ENCODE results near the gene GKN2. TPM values are rescaled to one million over a fixed set of nuclear protein-coding genes. Genes with fewer than 3 reads are reported as not detected.

Gene GKN2
- total and polyA plus RNA-seq, 9 of the 15 experiments (the other 6 are each of a cell fraction or from before 2014, with no cell fraction given) = not detected

DNA sequence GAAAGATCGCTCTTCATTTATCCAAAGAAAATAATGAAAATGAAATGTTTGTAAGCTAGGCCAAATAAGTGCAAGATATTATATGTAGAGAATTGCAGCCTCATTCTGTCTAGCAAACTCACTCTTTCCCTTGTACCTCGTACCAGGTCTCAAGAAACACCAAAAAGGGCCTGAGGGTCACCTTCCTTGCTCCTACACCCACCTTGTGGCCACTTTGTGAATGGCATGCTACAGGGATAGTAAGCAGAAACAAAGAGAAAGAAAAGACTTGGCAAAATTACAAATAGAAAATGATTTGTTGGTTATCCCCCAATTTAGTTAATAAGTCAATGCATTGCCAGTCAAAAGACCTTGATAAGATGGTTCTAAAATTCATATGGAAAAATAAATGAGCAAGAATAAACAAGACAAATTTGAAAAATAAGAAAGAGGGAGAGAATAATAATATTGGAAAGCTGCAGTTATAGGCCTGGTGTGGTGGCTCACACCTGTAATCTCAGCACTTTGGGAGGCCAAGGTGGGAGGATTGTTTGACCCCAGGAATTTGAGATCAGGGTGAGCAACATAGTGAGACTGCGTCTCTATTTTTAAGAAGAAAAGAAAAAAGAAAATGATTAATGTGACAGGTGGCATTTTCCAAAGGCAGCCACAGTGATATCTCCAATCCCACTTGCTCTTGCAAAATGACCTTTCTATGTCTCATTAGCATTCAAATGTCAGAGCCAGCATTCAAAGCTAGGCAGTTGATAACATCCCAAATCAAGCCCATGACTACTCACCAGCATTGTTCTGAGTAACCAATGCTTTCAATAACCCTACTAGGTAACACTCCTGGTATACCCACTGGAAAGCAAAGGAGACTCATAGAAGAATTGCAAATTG lies 42.7 kb downstream of the GKN2 start (continued):
- TF ChIP-seq, protein P1, sequence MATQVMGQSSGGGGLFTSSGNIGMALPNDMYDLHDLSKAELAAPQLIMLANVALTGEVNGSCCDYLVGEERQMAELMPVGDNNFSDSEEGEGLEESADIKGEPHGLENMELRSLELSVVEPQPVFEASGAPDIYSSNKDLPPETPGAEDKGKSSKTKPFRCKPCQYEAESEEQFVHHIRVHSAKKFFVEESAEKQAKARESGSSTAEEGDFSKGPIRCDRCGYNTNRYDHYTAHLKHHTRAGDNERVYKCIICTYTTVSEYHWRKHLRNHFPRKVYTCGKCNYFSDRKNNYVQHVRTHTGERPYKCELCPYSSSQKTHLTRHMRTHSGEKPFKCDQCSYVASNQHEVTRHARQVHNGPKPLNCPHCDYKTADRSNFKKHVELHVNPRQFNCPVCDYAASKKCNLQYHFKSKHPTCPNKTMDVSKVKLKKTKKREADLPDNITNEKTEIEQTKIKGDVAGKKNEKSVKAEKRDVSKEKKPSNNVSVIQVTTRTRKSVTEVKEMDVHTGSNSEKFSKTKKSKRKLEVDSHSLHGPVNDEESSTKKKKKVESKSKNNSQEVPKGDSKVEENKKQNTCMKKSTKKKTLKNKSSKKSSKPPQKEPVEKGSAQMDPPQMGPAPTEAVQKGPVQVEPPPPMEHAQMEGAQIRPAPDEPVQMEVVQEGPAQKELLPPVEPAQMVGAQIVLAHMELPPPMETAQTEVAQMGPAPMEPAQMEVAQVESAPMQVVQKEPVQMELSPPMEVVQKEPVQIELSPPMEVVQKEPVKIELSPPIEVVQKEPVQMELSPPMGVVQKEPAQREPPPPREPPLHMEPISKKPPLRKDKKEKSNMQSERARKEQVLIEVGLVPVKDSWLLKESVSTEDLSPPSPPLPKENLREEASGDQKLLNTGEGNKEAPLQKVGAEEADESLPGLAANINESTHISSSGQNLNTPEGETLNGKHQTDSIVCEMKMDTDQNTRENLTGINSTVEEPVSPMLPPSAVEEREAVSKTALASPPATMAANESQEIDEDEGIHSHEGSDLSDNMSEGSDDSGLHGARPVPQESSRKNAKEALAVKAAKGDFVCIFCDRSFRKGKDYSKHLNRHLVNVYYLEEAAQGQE (IDR thresholded peaks at IDR 0.05; ENCODE audit: borderline replicate concordance) = peak; percentile 84
- TF ChIP-seq, protein P1 (CRISPR knock-in tag; IDR thresholded peaks at IDR 0.05; ENCODE audit: low read depth) = no peak
- TF ChIP-seq SMC3 (conservative IDR thresholded peaks at IDR 0.05; ENCODE audit: insufficient read depth, low read depth, low read length) (peak; percentile 70), HOXB6 (CRISPR knock-in tag; IDR thresholded peaks at IDR 0.05; ENCODE audit: borderline replicate concordance) (no peak), RBM39 (optimal IDR thresholded peaks at IDR 0.05; ENCODE audit: low read depth, low read length) (no peak), BHLHE40 (IDR thresholded peaks at IDR 0.05; ENCODE audit: low read length) (no peak), ARID2 (IDR thresholded peaks at IDR 0.05) (0 out of 2 replicates have a peak, but pooled peaks have one; percentile 27), NFATC3 (IDR thresholded peaks at IDR 0.05) (no peak), U2AF1 (optimal IDR thresholded peaks at IDR 0.05; ENCODE audit: low read depth, low read length) (no peak), TEAD1 (CRISPR knock-in tag; IDR thresholded peaks at IDR 0.05) (no peak)
- TF ChIP-seq, protein P2, sequence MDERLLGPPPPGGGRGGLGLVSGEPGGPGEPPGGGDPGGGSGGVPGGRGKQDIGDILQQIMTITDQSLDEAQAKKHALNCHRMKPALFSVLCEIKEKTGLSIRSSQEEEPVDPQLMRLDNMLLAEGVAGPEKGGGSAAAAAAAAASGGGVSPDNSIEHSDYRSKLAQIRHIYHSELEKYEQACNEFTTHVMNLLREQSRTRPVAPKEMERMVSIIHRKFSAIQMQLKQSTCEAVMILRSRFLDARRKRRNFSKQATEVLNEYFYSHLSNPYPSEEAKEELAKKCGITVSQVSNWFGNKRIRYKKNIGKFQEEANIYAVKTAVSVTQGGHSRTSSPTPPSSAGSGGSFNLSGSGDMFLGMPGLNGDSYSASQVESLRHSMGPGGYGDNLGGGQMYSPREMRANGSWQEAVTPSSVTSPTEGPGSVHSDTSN (CRISPR knock-in tag; IDR thresholded peaks at IDR 0.05; ENCODE audit: low read depth) = no peak
- TF ChIP-seq, protein P2 (tag; conservative IDR thresholded peaks at IDR 0.05; ENCODE audit: low read depth) = peak; percentile 78

All from K562 (cell line).